Measurements from ENCODE around the gene GANAB.

Gene GANAB

DNA sequence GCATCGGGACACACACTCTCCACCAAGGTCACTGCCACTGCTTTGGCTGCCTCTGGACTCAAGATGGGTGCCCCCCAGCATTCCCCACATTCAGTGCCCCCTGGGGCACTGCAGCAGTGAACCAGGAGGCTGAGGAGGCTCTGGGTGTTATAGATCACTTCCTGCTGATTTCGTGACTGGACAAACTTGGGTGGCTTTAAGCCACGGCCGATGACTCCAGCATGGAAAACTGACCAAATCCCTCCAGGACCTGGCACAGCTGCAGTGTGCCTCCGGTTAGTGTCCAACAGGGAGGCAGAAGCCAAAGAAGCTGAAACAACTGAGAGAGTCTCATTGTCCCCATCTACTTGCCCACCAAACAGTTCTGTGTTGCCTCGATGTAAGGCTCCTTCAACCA lies 1.2 kb upstream of the GANAB start:
- ATAC-seq = no peak
- TF ChIP-seq PPARA (CRISPR knock-in tag; IDR thresholded peaks at IDR 0.05; ENCODE audit: borderline replicate concordance) = no peak
- no peak for TF ChIP-seq ZNF565 (CRISPR knock-in tag; conservative IDR thresholded peaks at IDR 0.05; ENCODE audit: low read depth)
- TF ChIP-seq OSR1 (CRISPR knock-in tag; IDR thresholded peaks at IDR 0.05) = no peak
- TF ChIP-seq, protein P1, sequence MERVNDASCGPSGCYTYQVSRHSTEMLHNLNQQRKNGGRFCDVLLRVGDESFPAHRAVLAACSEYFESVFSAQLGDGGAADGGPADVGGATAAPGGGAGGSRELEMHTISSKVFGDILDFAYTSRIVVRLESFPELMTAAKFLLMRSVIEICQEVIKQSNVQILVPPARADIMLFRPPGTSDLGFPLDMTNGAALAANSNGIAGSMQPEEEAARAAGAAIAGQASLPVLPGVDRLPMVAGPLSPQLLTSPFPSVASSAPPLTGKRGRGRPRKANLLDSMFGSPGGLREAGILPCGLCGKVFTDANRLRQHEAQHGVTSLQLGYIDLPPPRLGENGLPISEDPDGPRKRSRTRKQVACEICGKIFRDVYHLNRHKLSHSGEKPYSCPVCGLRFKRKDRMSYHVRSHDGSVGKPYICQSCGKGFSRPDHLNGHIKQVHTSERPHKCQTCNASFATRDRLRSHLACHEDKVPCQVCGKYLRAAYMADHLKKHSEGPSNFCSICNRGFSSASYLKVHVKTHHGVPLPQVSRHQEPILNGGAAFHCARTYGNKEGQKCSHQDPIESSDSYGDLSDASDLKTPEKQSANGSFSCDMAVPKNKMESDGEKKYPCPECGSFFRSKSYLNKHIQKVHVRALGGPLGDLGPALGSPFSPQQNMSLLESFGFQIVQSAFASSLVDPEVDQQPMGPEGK (CRISPR knock-in tag; IDR thresholded peaks at IDR 0.05; ENCODE audit: borderline replicate concordance) = no peak

GRCh38 chr11:62646825-62647608 lies 604 bp upstream of the GANAB start:
- peak; percentile 9 for ATAC-seq
- TF ChIP-seq ZC3H10 (CRISPR knock-in tag; IDR thresholded peaks at IDR 0.05) (no peak), ESRRG (CRISPR knock-in tag; IDR thresholded peaks at IDR 0.05) (no peak)

GRCh38 chr11:62645671-62645945 lies 805 bp downstream of the GANAB start:
- TF ChIP-seq ZNF565 (CRISPR knock-in tag; conservative IDR thresholded peaks at IDR 0.05; ENCODE audit: low read depth) (no peak), GLIS3 (CRISPR knock-in tag; IDR thresholded peaks at IDR 0.05) (no peak), ESRRG (CRISPR knock-in tag; IDR thresholded peaks at IDR 0.05) (no peak), CSDC2 (CRISPR knock-in tag; IDR thresholded peaks at IDR 0.05) (no peak), ZNF70 (CRISPR knock-in tag; IDR thresholded peaks at IDR 0.05) (no peak), ZNF8 (CRISPR knock-in tag; IDR thresholded peaks at IDR 0.05) (no peak), RARB (CRISPR knock-in tag; IDR thresholded peaks at IDR 0.05) (no peak), ARNTL (CRISPR knock-in tag; IDR thresholded peaks at IDR 0.05; ENCODE audit: borderline replicate concordance, low read depth) (no peak), TOX (CRISPR knock-in tag; IDR thresholded peaks at IDR 0.05; ENCODE audit: borderline replicate concordance) (no peak), OSR1 (CRISPR knock-in tag; IDR thresholded peaks at IDR 0.05) (no peak), TSHZ2 (CRISPR knock-in tag; IDR thresholded peaks at IDR 0.05) (no peak), ISL1 (CRISPR knock-in tag; IDR thresholded peaks at IDR 0.05) (no peak), SNAI2 (CRISPR knock-in tag; IDR thresholded peaks at IDR 0.05) (no peak)
- TF ChIP-seq, protein P2, sequence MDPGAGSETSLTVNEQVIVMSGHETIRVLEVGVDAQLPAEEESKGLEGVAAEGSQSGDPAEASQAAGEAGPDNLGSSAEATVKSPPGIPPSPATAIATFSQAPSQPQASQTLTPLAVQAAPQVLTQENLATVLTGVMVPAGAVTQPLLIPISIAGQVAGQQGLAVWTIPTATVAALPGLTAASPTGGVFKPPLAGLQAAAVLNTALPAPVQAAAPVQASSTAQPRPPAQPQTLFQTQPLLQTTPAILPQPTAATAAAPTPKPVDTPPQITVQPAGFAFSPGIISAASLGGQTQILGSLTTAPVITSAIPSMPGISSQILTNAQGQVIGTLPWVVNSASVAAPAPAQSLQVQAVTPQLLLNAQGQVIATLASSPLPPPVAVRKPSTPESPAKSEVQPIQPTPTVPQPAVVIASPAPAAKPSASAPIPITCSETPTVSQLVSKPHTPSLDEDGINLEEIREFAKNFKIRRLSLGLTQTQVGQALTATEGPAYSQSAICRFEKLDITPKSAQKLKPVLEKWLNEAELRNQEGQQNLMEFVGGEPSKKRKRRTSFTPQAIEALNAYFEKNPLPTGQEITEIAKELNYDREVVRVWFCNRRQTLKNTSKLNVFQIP (CRISPR knock-in tag; IDR thresholded peaks at IDR 0.05; ENCODE audit: borderline replicate concordance, low read depth) = no peak
- TF ChIP-seq, protein P1 (CRISPR knock-in tag; IDR thresholded peaks at IDR 0.05; ENCODE audit: borderline replicate concordance) = no peak
- peak; percentile 4 for ATAC-seq

DNA sequence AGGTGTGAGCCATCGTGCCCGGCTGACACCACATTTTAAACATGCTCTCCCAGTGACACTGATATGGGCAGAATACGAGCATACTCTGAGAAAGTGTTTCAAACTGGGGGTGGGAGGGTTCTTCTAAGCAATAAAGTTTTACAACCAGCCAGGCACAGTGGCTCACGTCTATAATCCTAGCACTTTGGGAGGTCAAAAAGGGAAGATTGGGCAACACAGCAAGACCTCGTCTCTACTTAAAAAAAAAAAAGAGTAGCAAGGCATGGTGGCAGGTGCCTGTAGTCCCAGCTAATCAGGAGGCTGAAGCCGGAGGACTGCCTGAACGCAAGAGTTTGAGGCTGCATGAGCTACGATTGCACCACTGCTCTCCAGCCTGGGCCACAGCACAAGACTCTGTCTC lies 2.2 kb downstream of the GANAB start:
- no peak for ATAC-seq
- TF ChIP-seq ZNF565 (CRISPR knock-in tag; conservative IDR thresholded peaks at IDR 0.05; ENCODE audit: low read depth) (no peak), ZC3H10 (CRISPR knock-in tag; IDR thresholded peaks at IDR 0.05) (no peak), OSR1 (CRISPR knock-in tag; IDR thresholded peaks at IDR 0.05) (no peak), ZNF70 (CRISPR knock-in tag; IDR thresholded peaks at IDR 0.05) (no peak), BACH2 (CRISPR knock-in tag; IDR thresholded peaks at IDR 0.05; ENCODE audit: borderline replicate concordance) (no peak), ZFP3 (CRISPR knock-in tag; IDR thresholded peaks at IDR 0.05) (no peak), PPARA (CRISPR knock-in tag; IDR thresholded peaks at IDR 0.05; ENCODE audit: borderline replicate concordance) (no peak), ZFP30 (CRISPR knock-in tag; IDR thresholded peaks at IDR 0.05) (no peak), SNAI2 (CRISPR knock-in tag; IDR thresholded peaks at IDR 0.05) (no peak), ARNTL (CRISPR knock-in tag; IDR thresholded peaks at IDR 0.05; ENCODE audit: borderline replicate concordance, low read depth) (no peak), CREB5 (CRISPR knock-in tag; IDR thresholded peaks at IDR 0.05; ENCODE audit: low read depth) (no peak), ESRRG (CRISPR knock-in tag; IDR thresholded peaks at IDR 0.05) (no peak), ISL1 (CRISPR knock-in tag; IDR thresholded peaks at IDR 0.05) (no peak), CSDC2 (CRISPR knock-in tag; IDR thresholded peaks at IDR 0.05) (no peak), GLIS3 (CRISPR knock-in tag; IDR thresholded peaks at IDR 0.05) (no peak)
- TF ChIP-seq, protein P1 (CRISPR knock-in tag; IDR thresholded peaks at IDR 0.05; ENCODE audit: borderline replicate concordance) = no peak
- TF ChIP-seq, protein P3, sequence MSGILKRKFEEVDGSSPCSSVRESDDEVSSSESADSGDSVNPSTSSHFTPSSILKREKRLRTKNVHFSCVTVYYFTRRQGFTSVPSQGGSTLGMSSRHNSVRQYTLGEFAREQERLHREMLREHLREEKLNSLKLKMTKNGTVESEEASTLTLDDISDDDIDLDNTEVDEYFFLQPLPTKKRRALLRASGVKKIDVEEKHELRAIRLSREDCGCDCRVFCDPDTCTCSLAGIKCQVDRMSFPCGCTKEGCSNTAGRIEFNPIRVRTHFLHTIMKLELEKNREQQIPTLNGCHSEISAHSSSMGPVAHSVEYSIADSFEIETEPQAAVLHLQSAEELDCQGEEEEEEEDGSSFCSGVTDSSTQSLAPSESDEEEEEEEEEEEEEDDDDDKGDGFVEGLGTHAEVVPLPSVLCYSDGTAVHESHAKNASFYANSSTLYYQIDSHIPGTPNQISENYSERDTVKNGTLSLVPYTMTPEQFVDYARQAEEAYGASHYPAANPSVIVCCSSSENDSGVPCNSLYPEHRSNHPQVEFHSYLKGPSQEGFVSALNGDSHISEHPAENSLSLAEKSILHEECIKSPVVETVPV (CRISPR knock-in tag; IDR thresholded peaks at IDR 0.05) = no peak
